HEK293 (cell line): ENCODE measurements around the gene MRGPRX3.

Experiments
- CTCF ChIA-PET: fragments of 350-600 bp; formaldehyde crosslinking; extraction: SDS; loops from one replicate; lab custom pipeline; 2021; ENCODE audit warnings: antibody characterized with exemption; lab: Yijun Ruan, JAX
- POLR2A ChIA-PET: fragments of 300-600 bp; formaldehyde crosslinking; extraction: SDS; loops from one replicate; lab custom pipeline; 2020; ENCODE audit warnings: antibody characterized with exemption, inconsistent platforms; lab: Yijun Ruan, JAX
- H3K27ac ChIP-seq: fragments of 200-500 bp; sonication (Bioruptor generic); 2 replicates; pipeline ENCODE4 v1.5.1; 2014; ENCODE audit warnings: low read depth, low read length, control low read depth, inconsistent platforms; ENCODE audit errors: extremely low read depth
- H3K36me3 ChIP-seq, 2 experiments: fragments of 200-500 bp in 1 of 2; sonication (Bioruptor generic) in 1 of 2; 1 replicate in 1 of 2; 2 replicates in 1 of 2; pipeline ENCODE4 v1.5.1; 2014 to 2017; ENCODE audit warnings: inconsistent platforms in 2 of 2, low read length in 2 of 2; ENCODE audit not compliant: control insufficient read depth in 2 of 2, insufficient read depth in 1 of 2
- H3K4me1 ChIP-seq: fragments of 200-500 bp; sonication (Bioruptor generic); 2 replicates; pipeline ENCODE4 v1.5.1; 2014; ENCODE audit warnings: mild to moderate bottlenecking, low read length, inconsistent platforms; ENCODE audit not compliant: control insufficient read depth, insufficient read depth
- H3K4me3 ChIP-seq: 2 replicates; pipeline ENCODE4 v1.5.1; 2011; ENCODE audit warnings: low read depth, mild to moderate bottlenecking, control low read depth, low read length, moderate library complexity
- H3K9me3 ChIP-seq: fragments of 200-500 bp; sonication (Bioruptor generic); 2 replicates; pipeline ENCODE4 v1.5.1; 2014; ENCODE audit warnings: low read depth, low read length, inconsistent platforms; ENCODE audit not compliant: control insufficient read depth, insufficient read depth
- GLI4 ChIP-seq: fragments of 450-650 bp; formaldehyde crosslinking; IDR thresholded peaks from 2 replicates; pipeline ENCODE4 v1.5.1; 2016; ENCODE audit warnings: missing biosample characterization, missing genetic modification characterization
- GLIS1 ChIP-seq: fragments of 450-650 bp; formaldehyde crosslinking; IDR thresholded peaks from 2 replicates; pipeline ENCODE4 v1.5.1; 2016; ENCODE audit warnings: missing biosample characterization, missing genetic modification characterization
- KLF1 ChIP-seq: fragments of 450-650 bp; formaldehyde crosslinking; IDR thresholded peaks from 2 replicates; pipeline ENCODE4 v1.5.1; 2016; ENCODE audit warnings: missing biosample characterization, missing genetic modification characterization
- MEIS1 ChIP-seq: sonication (generic); formaldehyde crosslinking; IDR thresholded peaks from 2 replicates; pipeline ENCODE4 v1.8.1; 2022; ENCODE audit warnings: missing genetic modification reagents, mild to moderate bottlenecking, borderline replicate concordance
- OSR2 ChIP-seq: fragments of 450-650 bp; formaldehyde crosslinking; IDR thresholded peaks from 2 replicates; pipeline ENCODE4 v1.5.1; 2016; ENCODE audit warnings: missing biosample characterization, missing genetic modification characterization
- SALL2 ChIP-seq: fragments of 450-650 bp; formaldehyde crosslinking; IDR thresholded peaks from 2 replicates; pipeline ENCODE4 v1.5.0; 2017; ENCODE audit warnings: missing biosample characterization, mild to moderate bottlenecking, missing genetic modification characterization, borderline replicate concordance
- SCRT2 ChIP-seq: fragments of 450-650 bp; formaldehyde crosslinking; IDR thresholded peaks from 2 replicates; pipeline ENCODE4 v1.5.1; 2016; ENCODE audit warnings: missing biosample characterization, missing genetic modification characterization
- ZNF112 ChIP-seq: fragments of 450-650 bp; formaldehyde crosslinking; IDR thresholded peaks from 2 replicates; pipeline ENCODE4 v1.5.0; 2017; ENCODE audit warnings: missing biosample characterization, missing genetic modification characterization
- ZNF140 ChIP-seq: fragments of 450-650 bp; formaldehyde crosslinking; IDR thresholded peaks from 2 replicates; pipeline ENCODE4 v1.5.1; 2016; ENCODE audit warnings: missing biosample characterization, missing genetic modification characterization
- ZNF157 ChIP-seq: fragments of 450-650 bp; formaldehyde crosslinking; IDR thresholded peaks from 2 replicates; pipeline ENCODE4 v1.5.1; 2016; ENCODE audit warnings: missing biosample characterization, missing genetic modification characterization
- ZNF169 ChIP-seq: fragments of 450-650 bp; formaldehyde crosslinking; IDR thresholded peaks from 2 replicates; pipeline ENCODE4 v1.5.1; 2016; ENCODE audit warnings: missing biosample characterization, missing genetic modification characterization
- ZNF175 ChIP-seq: fragments of 450-650 bp; formaldehyde crosslinking; IDR thresholded peaks from 2 replicates; pipeline ENCODE4 v1.5.1; 2016; ENCODE audit warnings: missing biosample characterization, missing genetic modification characterization
- ZNF23 ChIP-seq: fragments of 450-650 bp; formaldehyde crosslinking; IDR thresholded peaks from 2 replicates; pipeline ENCODE4 v1.5.1; 2016; ENCODE audit warnings: missing biosample characterization, missing genetic modification characterization, borderline replicate concordance
- ZNF302 ChIP-seq: fragments of 450-650 bp; formaldehyde crosslinking; IDR thresholded peaks from 2 replicates; pipeline ENCODE4 v1.5.1; 2016; ENCODE audit warnings: missing biosample characterization, missing genetic modification characterization, low read depth
- ZNF404 ChIP-seq: fragments of 450-650 bp; formaldehyde crosslinking; IDR thresholded peaks from 2 replicates; pipeline ENCODE4 v1.5.1; 2017; ENCODE audit warnings: missing biosample characterization, missing genetic modification characterization
- ZNF549 ChIP-seq: fragments of 450-650 bp; IDR thresholded peaks from 2 replicates; pipeline ENCODE4 v1.5.1; 2018; ENCODE audit warnings: missing biosample characterization, missing genetic modification characterization, mild to moderate bottlenecking, inconsistent platforms, moderate library complexity
- ZNF560 ChIP-seq: fragments of 450-650 bp; formaldehyde crosslinking; IDR thresholded peaks from 2 replicates; pipeline ENCODE4 v1.5.1; 2017; ENCODE audit warnings: missing biosample characterization, missing genetic modification characterization, borderline replicate concordance
- ZNF571 ChIP-seq: fragments of 450-650 bp; formaldehyde crosslinking; IDR thresholded peaks from 2 replicates; pipeline ENCODE4 v1.5.0; 2017; ENCODE audit warnings: missing biosample characterization, missing genetic modification characterization
- ZNF596 ChIP-seq: fragments of 450-650 bp; IDR thresholded peaks from 2 replicates; pipeline ENCODE4 v1.5.0; 2018; ENCODE audit warnings: missing biosample characterization, mild to moderate bottlenecking, missing genetic modification characterization, moderate library complexity
- ZNF664 ChIP-seq: fragments of 450-650 bp; formaldehyde crosslinking; IDR thresholded peaks from 2 replicates; pipeline ENCODE4 v1.5.1; 2016; ENCODE audit warnings: missing biosample characterization, missing genetic modification characterization
- ZNF677 ChIP-seq: fragments of 450-650 bp; IDR thresholded peaks from 2 replicates; pipeline ENCODE4 v1.5.0; 2018; ENCODE audit warnings: missing biosample characterization, mild to moderate bottlenecking, missing genetic modification characterization, moderate library complexity
- ZNF785 ChIP-seq: fragments of 450-650 bp; formaldehyde crosslinking; IDR thresholded peaks from 2 replicates; pipeline ENCODE4 v1.5.1; 2016; ENCODE audit warnings: missing biosample characterization, missing genetic modification characterization
- ZNF837 ChIP-seq: fragments of 450-650 bp; formaldehyde crosslinking; IDR thresholded peaks from 2 replicates; pipeline ENCODE4 v1.5.1; 2016; ENCODE audit warnings: missing biosample characterization, missing genetic modification characterization
- TF ChIP-seq, protein P1 (sequence below): fragments of 450-650 bp; formaldehyde crosslinking; IDR thresholded peaks from 2 replicates; pipeline ENCODE4 v1.5.1; 2017; ENCODE audit warnings: missing biosample characterization, missing genetic modification characterization
- TF ChIP-seq, protein P2 (sequence below): fragments of 450-650 bp; formaldehyde crosslinking; IDR thresholded peaks from 2 replicates; pipeline ENCODE4 v1.5.1; 2016; ENCODE audit warnings: missing biosample characterization, missing genetic modification characterization
- TF ChIP-seq, protein P3 (sequence below): fragments of 450-650 bp; formaldehyde crosslinking; IDR thresholded peaks from 2 replicates; pipeline ENCODE4 v1.5.1; 2017; ENCODE audit warnings: missing biosample characterization, missing genetic modification characterization
- TF ChIP-seq, protein P4 (sequence below): fragments of 450-650 bp; formaldehyde crosslinking; IDR thresholded peaks from 2 replicates; pipeline ENCODE4 v1.5.1; 2017; ENCODE audit warnings: missing biosample characterization, missing genetic modification characterization
- TF ChIP-seq, protein P5 (sequence below): fragments of 450-650 bp; formaldehyde crosslinking; IDR thresholded peaks from 2 replicates; pipeline ENCODE4 v1.5.1; 2016; ENCODE audit warnings: missing biosample characterization, missing genetic modification characterization

MRGPRX3 gene

DNA sequence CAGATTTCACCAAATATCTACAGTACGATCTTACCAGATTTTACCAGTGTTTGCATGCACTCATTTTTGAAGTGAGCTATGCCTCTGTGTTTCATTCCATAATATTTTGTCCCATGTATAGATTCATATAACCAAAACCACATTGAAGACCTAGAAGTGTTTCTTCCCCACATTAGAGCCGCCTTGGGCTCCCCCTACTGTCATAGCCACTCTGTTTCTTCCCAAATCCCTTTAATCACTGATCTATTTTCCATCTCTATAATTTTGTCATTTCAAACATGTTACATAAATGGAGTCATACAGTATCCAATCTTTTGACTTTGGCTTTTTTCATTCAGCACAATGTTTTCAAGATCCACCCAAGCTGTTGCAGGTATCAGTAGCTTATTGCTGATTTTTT, 12.7 kb downstream of the MRGPRX3 start (continued):
- no peak for TF ChIP-seq SCRT2 (tag by site-specific recombination)
- TF ChIP-seq ZNF169 (tag by site-specific recombination), result no peak
- no peak for TF ChIP-seq ZNF785 (tag by site-specific recombination)
- TF ChIP-seq ZNF302 (tag by site-specific recombination), result no peak
- TF ChIP-seq, protein P1, sequence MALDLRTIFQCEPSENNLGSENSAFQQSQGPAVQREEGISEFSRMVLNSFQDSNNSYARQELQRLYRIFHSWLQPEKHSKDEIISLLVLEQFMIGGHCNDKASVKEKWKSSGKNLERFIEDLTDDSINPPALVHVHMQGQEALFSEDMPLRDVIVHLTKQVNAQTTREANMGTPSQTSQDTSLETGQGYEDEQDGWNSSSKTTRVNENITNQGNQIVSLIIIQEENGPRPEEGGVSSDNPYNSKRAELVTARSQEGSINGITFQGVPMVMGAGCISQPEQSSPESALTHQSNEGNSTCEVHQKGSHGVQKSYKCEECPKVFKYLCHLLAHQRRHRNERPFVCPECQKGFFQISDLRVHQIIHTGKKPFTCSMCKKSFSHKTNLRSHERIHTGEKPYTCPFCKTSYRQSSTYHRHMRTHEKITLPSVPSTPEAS (tag by site-specific recombination), result no peak
- TF ChIP-seq ZNF677 (tag by site-specific recombination), result no peak
- TF ChIP-seq, protein P2, sequence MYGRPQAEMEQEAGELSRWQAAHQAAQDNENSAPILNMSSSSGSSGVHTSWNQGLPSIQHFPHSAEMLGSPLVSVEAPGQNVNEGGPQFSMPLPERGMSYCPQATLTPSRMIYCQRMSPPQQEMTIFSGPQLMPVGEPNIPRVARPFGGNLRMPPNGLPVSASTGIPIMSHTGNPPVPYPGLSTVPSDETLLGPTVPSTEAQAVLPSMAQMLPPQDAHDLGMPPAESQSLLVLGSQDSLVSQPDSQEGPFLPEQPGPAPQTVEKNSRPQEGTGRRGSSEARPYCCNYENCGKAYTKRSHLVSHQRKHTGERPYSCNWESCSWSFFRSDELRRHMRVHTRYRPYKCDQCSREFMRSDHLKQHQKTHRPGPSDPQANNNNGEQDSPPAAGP (tag by site-specific recombination), result no peak

DNA sequence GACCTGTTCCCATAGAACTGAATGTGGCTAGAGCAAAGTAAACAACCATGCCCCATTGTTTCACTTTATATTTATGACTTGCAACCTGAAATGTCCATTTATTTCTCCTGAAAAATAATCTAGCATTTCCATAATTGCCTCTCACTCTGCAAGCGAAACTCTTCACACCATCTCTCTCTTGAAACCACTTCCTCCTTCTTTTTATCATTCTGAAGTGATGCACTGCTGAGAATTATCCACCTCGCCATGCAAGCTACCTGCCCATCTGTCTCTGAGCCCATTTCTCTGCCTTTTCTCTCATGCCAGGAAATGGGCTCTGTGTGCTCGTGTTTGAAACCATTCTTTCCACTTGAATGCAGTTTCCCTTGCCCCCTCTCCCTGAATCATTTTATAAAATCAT, 13.5 kb downstream of the MRGPRX3 start:
- H3K36me3 ChIP-seq, result no peaks in the 10 kb centered on the region
- H3K27ac ChIP-seq, result no peak overlapping the region
- no peaks in the 10 kb centered on the region for H3K9me3 ChIP-seq
- POLR2A ChIA-PET, result no interaction called here
- H3K4me1 ChIP-seq, result no peaks in the 10 kb centered on the region
- H3K4me3 ChIP-seq, result no peak overlapping the region
- CTCF ChIA-PET, result interaction anchor here (0.6 to 2.2 kb wide), 5 partner anchors 30 to 373 kb away, joined by 3 to 16 read pairs (median 4); no protein-coding TSS in a partner anchor
- no peak for TF ChIP-seq ZNF837
- no peak for TF ChIP-seq MEIS1
- TF ChIP-seq ZNF157 (tag by site-specific recombination), result no peak
- TF ChIP-seq ZNF571 (tag by site-specific recombination), result no peak
- TF ChIP-seq ZNF140, result no peak
- TF ChIP-seq ZNF560, result no peak

DNA sequence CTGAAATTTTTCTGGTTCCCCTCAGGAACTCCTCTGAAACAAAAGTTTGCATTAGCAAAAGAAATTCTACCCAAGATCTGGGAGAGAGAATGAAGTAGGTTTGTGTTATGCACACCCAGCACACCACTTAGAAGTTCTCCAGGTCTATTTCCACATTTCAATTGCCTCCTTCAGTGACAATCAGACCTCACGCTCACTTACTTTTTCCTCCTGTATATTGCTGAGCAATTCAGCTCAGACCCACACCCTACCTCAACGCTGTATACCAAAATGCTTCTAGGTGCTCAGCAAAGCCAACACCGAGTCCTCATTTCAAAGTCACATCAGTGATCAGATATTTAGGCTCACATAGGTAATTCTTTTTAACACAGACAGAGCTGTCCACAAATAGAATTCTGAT, 19.2 kb downstream of the MRGPRX3 start:
- POLR2A ChIA-PET, result no interaction called here
- CTCF ChIA-PET, result interaction anchor here (0.6 to 1.0 kb wide), 2 partner anchors 37 to 587 kb away, joined by 3 to 5 read pairs; no protein-coding TSS in a partner anchor
- TF ChIP-seq SALL2 (tag by site-specific recombination) (no peak), ZNF785 (tag by site-specific recombination) (no peak), ZNF175 (no peak), ZNF169 (tag by site-specific recombination) (no peak), GLI4 (tag by site-specific recombination) (no peak), ZNF23 (tag by site-specific recombination) (no peak), ZNF664 (tag by site-specific recombination) (no peak), ZNF596 (tag by site-specific recombination) (no peak), GLIS1 (tag by site-specific recombination) (no peak), ZNF404 (no peak), OSR2 (tag by site-specific recombination) (no peak), KLF1 (no peak), ZNF112 (tag by site-specific recombination) (no peak), ZNF549 (tag by site-specific recombination) (no peak)
- TF ChIP-seq, protein P3, sequence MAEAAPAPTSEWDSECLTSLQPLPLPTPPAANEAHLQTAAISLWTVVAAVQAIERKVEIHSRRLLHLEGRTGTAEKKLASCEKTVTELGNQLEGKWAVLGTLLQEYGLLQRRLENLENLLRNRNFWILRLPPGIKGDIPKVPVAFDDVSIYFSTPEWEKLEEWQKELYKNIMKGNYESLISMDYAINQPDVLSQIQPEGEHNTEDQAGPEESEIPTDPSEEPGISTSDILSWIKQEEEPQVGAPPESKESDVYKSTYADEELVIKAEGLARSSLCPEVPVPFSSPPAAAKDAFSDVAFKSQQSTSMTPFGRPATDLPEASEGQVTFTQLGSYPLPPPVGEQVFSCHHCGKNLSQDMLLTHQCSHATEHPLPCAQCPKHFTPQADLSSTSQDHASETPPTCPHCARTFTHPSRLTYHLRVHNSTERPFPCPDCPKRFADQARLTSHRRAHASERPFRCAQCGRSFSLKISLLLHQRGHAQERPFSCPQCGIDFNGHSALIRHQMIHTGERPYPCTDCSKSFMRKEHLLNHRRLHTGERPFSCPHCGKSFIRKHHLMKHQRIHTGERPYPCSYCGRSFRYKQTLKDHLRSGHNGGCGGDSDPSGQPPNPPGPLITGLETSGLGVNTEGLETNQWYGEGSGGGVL (tag by site-specific recombination), result no peak
- TF ChIP-seq, protein P4, sequence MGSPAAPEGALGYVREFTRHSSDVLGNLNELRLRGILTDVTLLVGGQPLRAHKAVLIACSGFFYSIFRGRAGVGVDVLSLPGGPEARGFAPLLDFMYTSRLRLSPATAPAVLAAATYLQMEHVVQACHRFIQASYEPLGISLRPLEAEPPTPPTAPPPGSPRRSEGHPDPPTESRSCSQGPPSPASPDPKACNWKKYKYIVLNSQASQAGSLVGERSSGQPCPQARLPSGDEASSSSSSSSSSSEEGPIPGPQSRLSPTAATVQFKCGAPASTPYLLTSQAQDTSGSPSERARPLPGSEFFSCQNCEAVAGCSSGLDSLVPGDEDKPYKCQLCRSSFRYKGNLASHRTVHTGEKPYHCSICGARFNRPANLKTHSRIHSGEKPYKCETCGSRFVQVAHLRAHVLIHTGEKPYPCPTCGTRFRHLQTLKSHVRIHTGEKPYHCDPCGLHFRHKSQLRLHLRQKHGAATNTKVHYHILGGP (tag by site-specific recombination), result no peak
- TF ChIP-seq, protein P5, sequence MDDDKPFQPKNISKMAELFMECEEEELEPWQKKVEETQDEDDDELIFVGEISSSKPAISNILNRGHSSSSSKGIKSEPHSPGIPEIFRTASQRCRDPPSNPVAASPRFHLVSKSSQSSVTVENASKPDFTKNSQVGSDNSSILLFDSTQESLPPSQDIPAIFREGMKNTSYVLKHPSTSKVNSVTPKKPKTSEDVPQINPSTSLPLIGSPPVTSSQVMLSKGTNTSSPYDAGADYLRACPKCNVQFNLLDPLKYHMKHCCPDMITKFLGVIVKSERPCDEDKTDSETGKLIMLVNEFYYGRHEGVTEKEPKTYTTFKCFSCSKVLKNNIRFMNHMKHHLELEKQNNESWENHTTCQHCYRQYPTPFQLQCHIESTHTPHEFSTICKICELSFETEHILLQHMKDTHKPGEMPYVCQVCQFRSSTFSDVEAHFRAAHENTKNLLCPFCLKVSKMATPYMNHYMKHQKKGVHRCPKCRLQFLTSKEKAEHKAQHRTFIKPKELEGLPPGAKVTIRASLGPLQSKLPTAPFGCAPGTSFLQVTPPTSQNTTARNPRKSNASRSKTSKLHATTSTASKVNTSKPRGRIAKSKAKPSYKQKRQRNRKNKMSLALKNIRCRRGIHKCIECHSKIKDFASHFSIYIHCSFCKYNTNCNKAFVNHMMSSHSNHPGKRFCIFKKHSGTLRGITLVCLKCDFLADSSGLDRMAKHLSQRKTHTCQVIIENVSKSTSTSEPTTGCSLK, result no peak
- Histone ChIP-seq H3K27ac (no peak overlapping the region), H3K36me3 (no peaks in the 10 kb centered on the region), H3K9me3 (no peaks in the 10 kb centered on the region), H3K4me1 (no peaks in the 10 kb centered on the region), H3K4me3 (no peak overlapping the region)
